Activated naive CD4-positive, alpha-beta T cell treated with anti-CD3 and anti-CD28 coated beads, Interleukin-2, amount 50 U/mL, for 72 hours (primary cell): ENCODE measurements around the gene HOXA7. TPM values are rescaled to one million over a fixed set of nuclear protein-coding genes. Genes with fewer than 3 reads are reported as not detected.

Source experiments
- ATAC-seq, 2 donors: fragments of 150-1000 bp; cut with Tn5 transposase; 2 replicates each; pipeline ENCODE4 v1.10.0; 2021; ENCODE audit warnings: mild to moderate bottlenecking in 2 of 2, moderate library complexity in 2 of 2
- DNase-seq, 2 donors: peaks; one replicate each; pipeline ENCODE4 v3.0.0; 2021 to 2022; ENCODE audit warnings: low spot score in 2 of 2
- H3K27ac Mint-ChIP-seq, 2 donors: one replicate each; pipeline ENCODE4 v1.8.0; 2022; ENCODE audit warnings: mild to moderate bottlenecking in 2 of 2, mixed read lengths in 2 of 2
- H3K36me3 Mint-ChIP-seq, 2 donors: one replicate each; pipeline ENCODE4 v1.8.0; 2022; ENCODE audit warnings: mixed read lengths in 2 of 2
- H3K9me3 Mint-ChIP-seq, 2 donors: one replicate each; pipeline ENCODE4 v1.8.0; 2022; ENCODE audit warnings: mixed read lengths in 2 of 2
- total RNA-seq, 2 donors: library from RNA; stranded (reverse); gene quantifications; one replicate each; pipeline ENCODE4 v1.2.3, GENCODE V29; 2022

HOXA7 gene
- total RNA-seq: not detected

- H3K36me3 Mint-ChIP-seq: peaks cover 4 to 9% of the 10 kb centered on the region in 2 donors
- DNase-seq (peak in 1 of 2 donors; percentile 31), ATAC-seq (no peak)
- H3K27ac Mint-ChIP-seq: peak within 1 kb of the TSS in 1 of 2 donors; percentile 88
- no peaks in the 10 kb centered on the region for H3K9me3 Mint-ChIP-seq
These were observed at the start of gene HOXA7 for GRCh38 chr7:27156508-27156898. TSS of gene HOXA7 (minus strand) at chr7:27156675. CDS start at chr7:27156545, 130 bp downstream.

GRCh38 chr7:27205325-27206280 lies 49.1 kb upstream of the HOXA7 start:
- H3K36me3 Mint-ChIP-seq: peaks cover 0 to 10% of the 10 kb centered on the region in 2 donors
- no peak overlapping the region for H3K27ac Mint-ChIP-seq
- no peak for ATAC-seq
- H3K9me3 Mint-ChIP-seq: no peaks in the 10 kb centered on the region
- no peak for DNase-seq

GRCh38 chr7:27204851-27205322 lies 48.4 kb upstream of the HOXA7 start:
- no peak overlapping the region for H3K27ac Mint-ChIP-seq
- ATAC-seq (no peak), DNase-seq (no peak)
- peaks cover 0 to 12% of the 10 kb centered on the region in 2 donors for H3K36me3 Mint-ChIP-seq
- H3K9me3 Mint-ChIP-seq: no peaks in the 10 kb centered on the region

GRCh38 chr7:27203964-27204594 lies 47.6 kb upstream of the HOXA7 start:
- DNase-seq (no peak), ATAC-seq (no peak)
- no peaks in the 10 kb centered on the region for H3K9me3 Mint-ChIP-seq
- H3K27ac Mint-ChIP-seq: no peak overlapping the region
- H3K36me3 Mint-ChIP-seq: peaks cover 0 to 12% of the 10 kb centered on the region in 2 donors

- H3K9me3 Mint-ChIP-seq: no peaks in the 10 kb centered on the region
- no peak for DNase-seq
- no peak for ATAC-seq
- no peak overlapping the region for H3K27ac Mint-ChIP-seq
- peaks cover 0 to 14% of the 10 kb centered on the region in 2 donors for H3K36me3 Mint-ChIP-seq
These were observed 47.0 kb upstream of the HOXA7 start for GRCh38 chr7:27203365-27203953.

- DNase-seq (no peak), ATAC-seq (no peak)
- Mint-ChIP-seq H3K36me3 (peaks cover 0 to 20% of the 10 kb centered on the region in 2 donors), H3K27ac (no peak overlapping the region), H3K9me3 (no peaks in the 10 kb centered on the region)
These were observed 46.3 kb upstream of the HOXA7 start for GRCh38 chr7:27202862-27203134.

GRCh38 chr7:27202018-27202861 lies 45.8 kb upstream of the HOXA7 start:
- Mint-ChIP-seq H3K9me3 (no peaks in the 10 kb centered on the region), H3K36me3 (peaks cover 0 to 20% of the 10 kb centered on the region in 2 donors), H3K27ac (no peak overlapping the region)
- DNase-seq: peak in 1 of 2 donors; percentile 39
- ATAC-seq: no peak

GRCh38 chr7:27201580-27202017 lies 45.1 kb upstream of the HOXA7 start:
- Mint-ChIP-seq H3K27ac (no peak overlapping the region), H3K9me3 (no peaks in the 10 kb centered on the region), H3K36me3 (peaks cover 0 to 20% of the 10 kb centered on the region in 2 donors)
- DNase-seq (peak in 1 of 2 donors; percentile 14), ATAC-seq (no peak)

- Mint-ChIP-seq H3K27ac (no peak overlapping the region), H3K9me3 (no peaks in the 10 kb centered on the region), H3K36me3 (peaks cover 0 to 20% of the 10 kb centered on the region in 2 donors)
- ATAC-seq: no peak
- peak in 1 of 2 donors; percentile 44 for DNase-seq
These were observed 44.5 kb upstream of the HOXA7 start for GRCh38 chr7:27200761-27201579.

GRCh38 chr7:27199849-27200760 lies 43.6 kb upstream of the HOXA7 start, which contains the start of gene HOXA13:
TSS of gene HOXA13 (minus strand) at chr7:27200091. CDS start at chr7:27200077, 14 bp downstream.
- DNase-seq (peak in 1 of 2 donors; percentile 44), ATAC-seq (peak; percentile 29 to 75)
- H3K9me3 Mint-ChIP-seq: no peaks in the 10 kb centered on the region
- H3K27ac Mint-ChIP-seq: peak within 1 kb of the TSS in 1 of 2 donors; percentile 93
- peaks cover 0 to 20% of the 10 kb centered on the region in 2 donors for H3K36me3 Mint-ChIP-seq

- no peaks in the 10 kb centered on the region for H3K9me3 Mint-ChIP-seq
- DNase-seq (peak in 1 of 2 donors; percentile 44), ATAC-seq (no peak)
- peaks cover 0 to 19% of the 10 kb centered on the region in 2 donors for H3K36me3 Mint-ChIP-seq
- H3K27ac Mint-ChIP-seq: peak overlapping the region in 1 of 2 donors; percentile 93
These were observed 42.7 kb upstream of the HOXA7 start for GRCh38 chr7:27198871-27199801.

- Mint-ChIP-seq H3K27ac (peak overlapping the region in 1 of 2 donors; percentile 51), H3K36me3 (peaks cover 0 to 14% of the 10 kb centered on the region in 2 donors), H3K9me3 (no peaks in the 10 kb centered on the region)
- ATAC-seq: no peak
- DNase-seq: peak in 1 of 2 donors; percentile 48
These were observed 41.8 kb upstream of the HOXA7 start for GRCh38 chr7:27198138-27198841.
